ENCODE results near the gene DNAJC4.

The DNAJC4 gene

GRCh38 chr11:64261556-64262080 is 31.3 kb downstream of the DNAJC4 start:
- DNase-seq, result no peak

- no peak for DNase-seq
These were observed 32.1 kb downstream of the DNAJC4 start for GRCh38 chr11:64262271-64263002.

- no peak for DNase-seq
These were observed 32.9 kb downstream of the DNAJC4 start for GRCh38 chr11:64263021-64263946.

GRCh38 chr11:64263947-64264317 is 33.6 kb downstream of the DNAJC4 start:
- DNase-seq, result no peak

GRCh38 chr11:64264371-64264852 is 34.1 kb downstream of the DNAJC4 start:
- DNase-seq, result no peak

- DNase-seq, result no peak
These were observed 35.1 kb downstream of the DNAJC4 start for GRCh38 chr11:64265176-64266160.

GRCh38 chr11:64266339-64266738 is 36.0 kb downstream of the DNAJC4 start:
- DNase-seq, result no peak

GRCh38 chr11:64267207-64267945 is 37.0 kb downstream of the DNAJC4 start:
- DNase-seq, result no peak

GRCh38 chr11:64268025-64268892 is 37.9 kb downstream of the DNAJC4 start:
- DNase-seq, result no peak

GRCh38 chr11:64268893-64269539 is 38.7 kb downstream of the DNAJC4 start:
- DNase-seq, result no peak

GRCh38 chr11:64269540-64270220 is 39.3 kb downstream of the DNAJC4 start:
- peak; percentile 96 for DNase-seq

GRCh38 chr11:64275031-64275800 is 44.9 kb downstream of the DNAJC4 start:
- no peak for DNase-seq

- DNase-seq, result no peak
These were observed 45.5 kb downstream of the DNAJC4 start for GRCh38 chr11:64275841-64276240.

GRCh38 chr11:64276653-64277431 is 46.5 kb downstream of the DNAJC4 start:
- DNase-seq, result no peak

GRCh38 chr11:64278576-64279190 is 48.3 kb downstream of the DNAJC4 start:
- DNase-seq, result no peak

GRCh38 chr11:64281957-64282770 is 51.8 kb downstream of the DNAJC4 start:
- DNase-seq, result no peak
